NT2/D1 (cell line): Measurements from ENCODE around the gene CTNNA3.

Source experiments
- DNase-seq: peaks from one replicate; pipeline ENCODE4 v3.0.0-alpha.2; 2011; ENCODE audit warnings: low read depth, low spot score
- H3K27me3 ChIP-seq: 2 replicates; pipeline ENCODE4 v1.6.0; 2011; ENCODE audit warnings: mild to moderate bottlenecking; ENCODE audit not compliant: insufficient read length, insufficient read depth
- H3K36me3 ChIP-seq: 2 replicates; pipeline ENCODE4 v1.6.1; 2011; ENCODE audit warnings: mild to moderate bottlenecking, low read length, mixed read lengths; ENCODE audit not compliant: insufficient read depth, insufficient read length
- H3K4me1 ChIP-seq: 2 replicates; pipeline ENCODE4 v1.5.1; 2011; ENCODE audit not compliant: insufficient read depth, insufficient read length
- H3K4me3 ChIP-seq: 2 replicates; pipeline ENCODE4 v1.5.1; 2011; ENCODE audit warnings: low read depth; ENCODE audit not compliant: insufficient read length
- H3K9ac ChIP-seq: 2 replicates; pipeline ENCODE4 v1.6.0; 2011; ENCODE audit warnings: low read depth; ENCODE audit not compliant: insufficient read length
- H3K9me3 ChIP-seq: 2 replicates; pipeline ENCODE4 v1.5.1; 2011; ENCODE audit warnings: mild to moderate bottlenecking, low read length; ENCODE audit not compliant: insufficient read depth
- SUZ12 ChIP-seq: IDR thresholded peaks from 2 replicates; pipeline ENCODE4 v1.6.1; 2011; ENCODE audit not compliant: insufficient read length, insufficient read depth; ENCODE audit errors: extremely low read depth
- YY1 ChIP-seq: IDR thresholded peaks from 2 replicates; pipeline ENCODE4 v1.6.1; 2011; ENCODE audit not compliant: insufficient read length, insufficient read depth
- ZNF274 ChIP-seq: IDR thresholded peaks from 2 replicates; pipeline ENCODE4 v1.6.1; 2011; ENCODE audit warnings: mild to moderate bottlenecking, low read depth, low read length

Gene CTNNA3

DNA sequence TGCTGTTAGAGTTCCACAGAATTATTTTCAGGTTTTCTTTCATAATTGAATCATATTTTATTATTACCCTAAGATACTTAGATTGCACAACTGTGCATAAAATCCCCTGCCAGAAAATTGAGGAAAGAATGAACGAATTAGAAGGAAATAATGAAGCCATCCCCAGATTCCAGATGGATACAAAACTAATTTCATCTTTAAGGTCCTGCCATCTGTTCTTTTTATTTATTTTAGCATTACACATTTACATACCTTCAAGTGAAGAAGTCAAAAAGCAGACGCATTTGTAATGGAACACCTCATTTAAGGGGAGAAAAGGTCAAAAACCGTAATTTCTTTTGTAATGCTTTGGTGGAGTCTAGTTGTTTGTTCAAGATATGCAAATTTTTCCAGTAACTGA lies 847.1 kb downstream of the CTNNA3 start:
- no peaks in the 10 kb centered on the region for H3K36me3 ChIP-seq
- no peaks in the 10 kb centered on the region for H3K27me3 ChIP-seq
- TF ChIP-seq YY1 (no peak), SUZ12 (no peak), ZNF274 (no peak)
- no peaks in the 10 kb centered on the region for H3K4me1 ChIP-seq
- H3K9me3 ChIP-seq: no peaks in the 10 kb centered on the region
- DNase-seq: no peak
- H3K4me3 ChIP-seq: no peak overlapping the region
- no peak overlapping the region for H3K9ac ChIP-seq

DNA sequence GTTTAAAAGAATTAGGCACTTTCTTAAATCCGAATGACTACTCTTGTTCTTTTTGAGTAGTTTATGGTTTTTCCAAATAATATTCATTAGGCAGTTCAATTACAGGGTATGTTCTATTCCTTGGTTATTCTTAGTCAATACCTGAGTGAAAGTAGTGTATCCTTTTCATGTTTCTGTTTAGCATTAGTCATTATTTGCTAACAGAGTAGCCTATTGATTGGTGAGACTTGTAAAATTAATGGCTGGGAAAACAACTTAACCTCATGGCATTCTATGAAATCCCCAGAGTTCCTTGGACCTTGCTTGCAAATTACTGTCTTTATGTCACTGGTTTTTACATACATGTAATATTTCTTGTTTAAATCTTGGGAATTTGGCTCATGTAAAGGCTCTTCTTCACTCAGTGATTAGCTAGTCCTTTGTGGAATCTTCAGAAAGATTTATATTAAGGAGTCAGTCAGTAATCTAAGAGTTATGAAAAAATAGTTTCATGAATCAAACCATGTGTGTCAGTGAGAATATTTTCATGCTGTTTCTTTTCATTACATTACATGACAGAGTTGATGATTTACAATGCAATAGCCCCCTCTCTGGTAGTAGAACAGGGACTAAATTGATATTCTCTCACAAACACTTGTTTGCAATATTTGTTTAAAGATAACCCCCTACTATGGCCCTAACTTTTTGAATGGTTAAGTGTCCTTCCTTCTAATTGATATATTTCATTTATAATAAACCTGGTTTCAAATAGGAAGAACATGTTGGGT lies 851.6 kb downstream of the CTNNA3 start:
- H3K4me1 ChIP-seq: no peaks in the 10 kb centered on the region
- DNase-seq: no peak
- H3K36me3 ChIP-seq: no peaks in the 10 kb centered on the region
- H3K9me3 ChIP-seq: no peaks in the 10 kb centered on the region
- no peak overlapping the region for H3K4me3 ChIP-seq
- no peak for TF ChIP-seq SUZ12
- TF ChIP-seq YY1: no peak
- no peak for TF ChIP-seq ZNF274
- H3K9ac ChIP-seq: no peak overlapping the region
- no peaks in the 10 kb centered on the region for H3K27me3 ChIP-seq

DNA sequence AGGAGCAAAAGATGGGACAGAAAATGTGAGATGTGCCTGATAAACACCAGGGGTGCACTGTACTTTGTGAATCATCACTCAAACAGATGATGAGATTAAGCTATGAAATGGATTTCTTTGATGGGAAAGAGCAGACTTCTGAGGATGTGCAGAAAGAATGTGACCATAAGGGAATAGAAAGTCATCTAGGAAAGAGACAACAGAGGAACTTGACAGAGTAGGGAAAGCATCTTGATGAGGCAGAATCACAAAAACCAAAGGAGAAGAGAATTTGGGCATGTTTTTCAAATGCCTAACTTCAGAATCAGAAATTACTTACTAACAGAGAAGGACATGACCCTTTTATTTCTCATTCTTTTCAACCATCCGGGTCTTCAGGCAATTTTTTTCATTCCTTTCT lies 852.6 kb downstream of the CTNNA3 start:
- H3K27me3 ChIP-seq: no peaks in the 10 kb centered on the region
- H3K4me3 ChIP-seq: no peak overlapping the region
- no peak overlapping the region for H3K9ac ChIP-seq
- H3K36me3 ChIP-seq: no peaks in the 10 kb centered on the region
- no peak for DNase-seq
- no peak for TF ChIP-seq ZNF274
- TF ChIP-seq SUZ12: no peak
- TF ChIP-seq YY1: no peak
- no peaks in the 10 kb centered on the region for H3K4me1 ChIP-seq
- H3K9me3 ChIP-seq: no peaks in the 10 kb centered on the region

DNA sequence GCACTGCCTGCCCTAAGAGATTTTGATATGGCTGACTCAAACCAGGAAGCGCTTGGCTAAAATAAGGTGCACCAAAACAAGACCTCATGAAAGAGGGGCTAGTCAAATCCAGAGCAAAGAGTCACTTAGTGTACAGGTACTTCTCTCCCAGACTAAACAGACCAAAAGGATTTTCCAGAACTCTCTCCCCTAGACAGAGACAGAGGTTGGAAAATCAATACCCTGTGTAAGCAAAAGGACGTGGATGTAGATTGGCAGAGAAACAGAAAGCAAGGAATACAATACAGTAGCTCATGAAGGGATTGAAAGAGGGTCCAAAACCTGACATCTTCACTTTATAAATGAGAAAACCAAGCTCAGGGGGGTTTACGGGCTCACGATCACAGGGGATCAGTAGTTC lies 853.1 kb downstream of the CTNNA3 start:
- DNase-seq: no peak
- H3K4me3 ChIP-seq: no peak overlapping the region
- H3K9ac ChIP-seq: no peak overlapping the region
- H3K4me1 ChIP-seq: no peaks in the 10 kb centered on the region
- no peaks in the 10 kb centered on the region for H3K27me3 ChIP-seq
- TF ChIP-seq ZNF274 (no peak), SUZ12 (no peak), YY1 (no peak)
- no peaks in the 10 kb centered on the region for H3K36me3 ChIP-seq
- H3K9me3 ChIP-seq: no peaks in the 10 kb centered on the region

DNA sequence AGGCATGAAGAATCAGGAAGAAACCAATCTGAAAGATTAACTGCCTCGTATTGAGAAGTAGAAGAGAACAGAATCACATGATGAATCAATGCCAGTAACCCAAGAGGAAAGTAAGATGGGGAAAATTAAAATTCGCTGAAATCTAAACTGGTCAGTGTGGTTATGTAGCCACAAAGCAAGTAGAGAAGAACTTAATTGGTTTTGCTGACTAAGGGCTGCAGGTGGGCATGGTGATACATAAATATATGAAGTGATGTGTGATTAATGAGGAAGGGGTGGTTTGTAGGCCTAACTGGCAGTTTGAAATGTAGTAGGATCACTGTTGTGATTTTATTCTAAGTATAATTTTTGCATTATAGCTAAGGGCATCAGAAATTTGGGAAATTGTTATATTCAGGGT lies 853.6 kb downstream of the CTNNA3 start:
- Histone ChIP-seq H3K4me3 (no peak overlapping the region), H3K9ac (no peak overlapping the region), H3K9me3 (no peaks in the 10 kb centered on the region), H3K27me3 (no peaks in the 10 kb centered on the region), H3K36me3 (no peaks in the 10 kb centered on the region), H3K4me1 (no peaks in the 10 kb centered on the region)
- no peak for DNase-seq
- TF ChIP-seq ZNF274 (no peak), SUZ12 (no peak), YY1 (no peak)

DNA sequence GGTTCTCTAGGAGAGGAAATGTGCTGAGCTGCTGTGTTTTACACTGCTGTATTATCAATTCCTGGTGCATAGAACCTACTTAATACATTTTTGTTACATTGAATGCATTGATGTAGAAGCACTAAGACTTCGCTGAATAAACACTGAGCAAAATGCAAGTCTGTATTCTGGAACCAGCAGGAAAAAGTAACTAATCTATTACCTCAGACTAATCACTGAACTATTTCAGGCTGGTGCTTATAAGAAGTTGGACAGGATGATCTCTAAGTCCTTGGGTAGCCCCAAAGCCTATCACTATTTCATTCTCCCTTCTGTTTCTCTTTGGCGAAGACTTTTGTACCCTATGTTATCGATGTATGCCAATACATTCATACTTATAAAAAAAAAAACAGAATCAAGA lies 857.3 kb downstream of the CTNNA3 start:
- no peaks in the 10 kb centered on the region for H3K27me3 ChIP-seq
- no peak overlapping the region for H3K9ac ChIP-seq
- no peaks in the 10 kb centered on the region for H3K36me3 ChIP-seq
- no peak overlapping the region for H3K4me3 ChIP-seq
- H3K9me3 ChIP-seq: no peaks in the 10 kb centered on the region
- no peak for DNase-seq
- no peaks in the 10 kb centered on the region for H3K4me1 ChIP-seq
- TF ChIP-seq ZNF274 (no peak), YY1 (no peak), SUZ12 (no peak)

DNA sequence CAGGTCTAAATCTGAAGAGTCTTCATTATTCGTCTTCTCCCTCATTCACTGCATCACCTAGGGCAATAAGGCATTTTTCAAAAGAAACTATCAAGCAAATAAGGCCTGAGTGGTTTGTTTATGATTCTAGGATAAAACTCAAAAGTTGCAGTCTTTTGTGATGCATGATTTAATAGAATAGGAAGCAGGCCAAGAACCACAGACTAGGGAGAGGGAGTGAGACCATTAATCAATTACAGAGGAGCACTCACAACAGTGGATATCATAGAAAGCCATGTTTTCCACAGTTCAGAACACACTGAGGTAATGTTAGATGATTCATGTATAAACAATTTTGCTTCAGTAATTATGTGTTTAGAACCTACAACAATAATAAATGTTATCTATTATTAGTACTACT lies 858.0 kb downstream of the CTNNA3 start:
- Histone ChIP-seq H3K9me3 (no peaks in the 10 kb centered on the region), H3K9ac (no peak overlapping the region), H3K4me1 (no peaks in the 10 kb centered on the region), H3K36me3 (no peaks in the 10 kb centered on the region), H3K27me3 (no peaks in the 10 kb centered on the region), H3K4me3 (no peak overlapping the region)
- DNase-seq: no peak
- TF ChIP-seq YY1 (no peak), ZNF274 (no peak), SUZ12 (no peak)
